Loucy (cell line): ENCODE results near the gene EIF6.

ENCODE experiments used
- CTCF ChIP-seq: fragments of 200-600 bp; sonication (generic); conservative IDR thresholded peaks from 2 replicates; pipeline ENCODE4 v1.5.1; 2014; ENCODE audit warnings: mild to moderate bottlenecking, antibody characterized with exemption, low read length
- EZH2phosphoT487 ChIP-seq: fragments of 200-600 bp; IDR thresholded peaks from 2 replicates; pipeline ENCODE4 v1.6.1; 2018; ENCODE audit warnings: antibody characterized with exemption, mild to moderate bottlenecking, moderate library complexity, borderline replicate concordance

DNA sequence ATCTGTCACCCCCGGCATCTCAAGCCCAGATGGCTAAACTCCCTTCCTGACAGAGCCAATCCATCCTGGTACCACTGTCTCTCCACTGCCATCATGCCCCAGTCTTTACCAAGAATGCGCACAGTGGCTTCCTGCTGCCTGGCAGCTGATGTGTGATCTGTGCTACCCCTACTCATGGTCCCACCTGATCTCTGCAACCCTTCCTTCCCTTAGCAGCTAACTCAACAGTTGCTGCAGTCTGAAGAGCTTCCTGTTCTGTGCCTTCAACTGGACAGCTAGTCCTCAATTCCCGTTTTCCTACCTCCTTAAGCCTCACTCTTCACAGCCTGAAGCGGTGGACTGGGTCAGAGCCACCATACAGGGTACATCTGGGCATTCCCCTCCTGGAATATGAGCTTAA lies 15.2 kb upstream of the EIF6 start:
- TF ChIP-seq CTCF = no peak
- TF ChIP-seq EZH2phosphoT487 = no peak
